GM19395 (cell line): ENCODE measurements around the gene ZNF705A.
"Not testable (repeated sequence)": the region's sequence is repeated elsewhere in the genome, so short reads cannot be mapped to it uniquely, and the experiment has no call there.

Experiments used
- ATAC-seq: cut with Tn5 transposase; IDR thresholded peaks from one replicate; pipeline ENCODE4 v1.9.1; 2021; ENCODE audit warnings: mild to moderate bottlenecking, moderate library complexity; ENCODE audit not compliant: unreplicated experiment

Gene ZNF705A

DNA sequence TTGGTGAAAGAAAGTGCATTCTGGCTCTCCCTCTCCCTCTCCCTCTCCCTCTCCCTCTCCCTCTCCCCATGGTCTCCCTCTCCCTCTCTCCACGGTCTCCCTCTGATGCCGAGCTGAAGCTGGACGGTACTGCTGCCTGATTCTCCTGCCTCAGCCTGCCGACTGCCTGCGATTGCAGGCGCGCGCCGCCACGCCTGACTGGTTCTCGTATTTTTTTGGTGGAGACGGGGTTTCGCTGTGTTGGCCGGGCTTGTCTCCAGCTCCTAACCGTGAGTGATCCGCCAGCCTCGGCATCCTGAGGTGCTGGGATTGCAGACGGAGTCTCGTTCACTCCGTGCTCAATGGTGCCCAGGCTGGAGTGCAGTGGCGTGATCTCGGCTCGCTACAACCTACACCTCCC lies 26.5 kb downstream of the ZNF705A start:
- ATAC-seq, result not testable (repeated sequence)

GRCh38 chr12:8184206-8184605 lies 27.4 kb downstream of the ZNF705A start:
- not testable (repeated sequence) for ATAC-seq

DNA sequence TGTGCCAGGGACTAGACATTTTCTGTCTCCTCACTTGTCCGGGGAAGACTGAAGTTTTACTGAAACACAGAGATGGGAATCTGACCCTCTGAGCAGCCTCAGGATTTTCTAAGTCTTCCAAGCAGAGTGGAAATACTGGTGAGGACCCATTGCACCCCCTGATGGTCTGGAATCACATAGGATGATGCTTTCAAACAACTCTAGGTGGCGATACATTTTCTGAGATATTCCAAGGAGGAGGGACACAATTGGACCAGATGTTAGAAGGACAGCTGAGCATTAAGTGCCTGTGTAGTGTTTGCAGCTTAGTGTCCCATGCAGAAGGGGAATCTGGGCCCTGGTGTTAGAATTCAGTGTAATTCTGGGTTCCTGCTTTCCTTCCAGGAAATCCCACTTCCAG lies 31.3 kb downstream of the ZNF705A start:
- not testable (repeated sequence) for ATAC-seq

DNA sequence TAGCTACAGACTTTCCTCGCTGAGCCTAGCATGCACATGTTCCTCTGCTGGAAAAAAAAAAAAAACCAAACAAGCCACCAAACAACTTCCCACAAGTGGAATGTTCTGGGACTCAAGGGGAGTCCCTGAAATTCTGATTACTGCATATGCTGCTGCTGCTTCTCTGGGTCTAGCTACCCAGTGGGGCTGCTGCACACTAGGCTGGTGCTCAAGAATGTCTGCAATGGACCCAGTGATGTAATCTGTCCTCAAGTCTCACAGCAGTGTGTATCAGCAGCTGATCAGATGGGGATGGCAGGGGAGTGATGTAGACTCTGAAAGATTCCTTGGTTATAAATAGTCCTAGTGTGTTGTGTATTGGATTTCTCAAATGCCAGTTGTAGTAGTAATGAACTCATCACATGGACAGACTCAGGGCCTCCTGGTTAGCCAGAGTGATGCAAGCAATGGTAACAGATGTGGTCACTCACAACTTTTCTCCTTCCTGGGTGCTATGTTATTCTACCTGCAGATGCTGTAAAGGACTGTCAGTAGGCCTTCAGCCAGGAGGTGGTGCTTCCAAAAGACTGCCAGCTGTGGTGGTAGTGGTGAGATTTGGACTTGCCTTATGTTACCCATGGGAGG lies 41.0 kb downstream of the ZNF705A start:
- ATAC-seq, result not testable (repeated sequence)

DNA sequence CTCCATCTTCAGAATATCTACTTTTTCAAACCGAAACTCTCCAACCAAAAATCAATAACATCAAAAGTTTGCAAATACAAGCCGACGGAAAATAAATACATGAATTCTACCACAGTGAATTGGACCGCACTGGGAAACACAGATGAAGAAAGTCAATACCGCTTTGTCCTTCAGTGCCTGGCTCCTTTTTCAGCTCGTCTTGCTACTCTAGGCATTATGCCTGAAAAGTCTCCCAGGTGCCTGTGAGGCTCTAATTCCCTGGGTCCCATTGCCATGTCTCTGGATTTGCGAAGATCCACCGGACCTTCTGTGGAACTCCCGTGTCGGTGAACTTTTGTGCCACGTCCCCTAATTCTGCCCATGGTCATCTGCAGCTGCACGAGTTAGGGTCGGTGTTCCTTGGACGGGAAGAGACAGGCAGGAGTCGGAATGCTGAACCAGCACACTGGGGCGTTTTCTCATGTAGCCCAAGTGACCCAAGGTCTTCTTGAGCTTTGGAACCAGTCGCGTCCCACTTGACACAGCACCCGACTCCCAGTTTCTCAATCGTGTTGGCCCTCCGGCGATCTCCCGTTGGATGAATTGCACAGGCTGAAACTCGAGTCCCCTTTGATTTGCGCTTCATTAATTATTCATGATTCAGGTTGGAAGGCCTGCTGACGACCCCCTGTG lies 62.0 kb downstream of the ZNF705A start:
- ATAC-seq, result not testable (repeated sequence)

GRCh38 chr12:8221375-8221774 lies 64.6 kb downstream of the ZNF705A start:
- not testable (repeated sequence) for ATAC-seq

GRCh38 chr12:8221844-8222243 lies 65.0 kb downstream of the ZNF705A start:
- not testable (repeated sequence) for ATAC-seq

GRCh38 chr12:8222303-8222702 lies 65.5 kb downstream of the ZNF705A start:
- ATAC-seq, result not testable (repeated sequence)

DNA sequence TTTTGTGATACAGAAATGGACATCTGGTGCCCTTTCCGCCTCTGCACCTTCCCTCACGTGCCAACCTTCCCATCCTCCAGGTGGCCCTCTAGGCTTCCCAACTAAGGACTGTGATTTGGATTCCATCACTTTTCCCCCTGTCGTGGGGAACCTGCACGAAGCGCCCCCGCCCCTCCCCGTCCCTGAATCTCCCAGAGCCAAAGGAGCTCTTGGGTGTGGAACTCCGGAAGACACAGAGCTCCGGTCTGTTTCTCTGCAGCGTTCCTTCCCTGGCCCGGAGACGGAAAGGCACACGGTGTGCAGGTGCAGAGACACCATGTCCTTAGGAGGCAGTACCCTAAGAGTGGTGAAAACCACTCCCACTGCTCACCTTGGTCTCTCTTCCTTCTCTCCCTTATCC lies 66.8 kb downstream of the ZNF705A start:
- ATAC-seq, result not testable (repeated sequence)

GRCh38 chr12:8224782-8225181 lies 68.0 kb downstream of the ZNF705A start:
- not testable (repeated sequence) for ATAC-seq

DNA sequence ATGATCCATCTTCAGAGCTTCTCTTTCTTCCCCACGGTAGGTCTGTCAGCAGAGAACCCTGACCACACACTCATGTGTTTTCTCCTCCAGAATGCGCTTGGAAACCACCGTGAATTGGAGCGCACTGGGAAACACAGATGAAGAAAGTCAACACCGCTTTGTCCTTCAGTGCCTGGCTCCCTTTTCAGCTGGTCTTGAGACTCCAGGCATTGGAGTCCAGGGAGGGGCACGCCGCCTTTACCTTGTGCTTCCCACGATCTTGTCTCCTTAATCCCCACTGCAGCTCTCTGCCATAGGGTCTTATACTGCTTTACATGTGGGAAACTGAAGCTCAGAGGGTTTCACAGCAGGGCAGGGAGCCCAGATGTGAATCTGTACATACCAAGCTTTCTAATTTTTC lies 69.5 kb downstream of the ZNF705A start:
- no peak for ATAC-seq

DNA sequence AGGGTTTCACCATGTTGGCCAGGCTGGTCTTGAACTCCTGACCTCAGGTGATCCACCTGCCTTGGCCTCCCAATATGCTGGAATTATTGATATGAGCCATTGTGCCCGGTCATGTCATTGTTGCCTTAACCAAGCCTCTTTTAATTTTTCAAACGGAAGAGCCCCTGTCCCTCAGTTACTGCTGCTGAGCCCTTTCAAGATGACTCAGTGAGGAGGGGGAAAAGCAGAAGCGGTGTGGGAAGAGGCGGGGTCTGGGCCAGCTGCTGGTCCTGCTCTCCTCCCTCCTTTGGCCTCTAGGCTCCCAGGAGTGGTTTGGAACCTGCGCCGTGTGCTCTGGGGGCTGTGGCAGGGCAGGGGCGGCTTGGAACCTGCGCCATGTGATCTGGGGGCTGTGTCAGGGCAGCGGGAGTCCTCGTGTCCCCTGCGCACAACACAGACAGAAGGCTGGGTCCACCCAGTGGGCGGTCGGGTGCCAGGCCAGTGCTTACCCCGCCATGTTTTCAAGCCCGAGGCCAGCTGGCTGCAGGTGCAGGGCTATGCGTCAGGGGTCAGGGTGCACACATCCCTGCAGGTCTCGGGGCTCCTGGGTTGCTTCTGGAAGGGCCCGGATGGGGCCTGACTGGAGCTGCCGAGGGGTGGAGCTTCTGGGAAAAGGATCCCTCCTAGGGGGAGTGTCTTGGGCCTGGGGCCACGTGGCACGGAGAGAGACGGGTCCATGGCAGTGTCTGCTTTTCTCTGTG lies 70.3 kb downstream of the ZNF705A start, which contains the start of gene FAM90A1:
Gene FAM90A1 (minus strand): TSS at position 627 of the 740 bp plus-strand sequence. CDS start 2,786 bp downstream, outside the sequence.
- not testable (repeated sequence) for ATAC-seq

GRCh38 chr12:8227732-8228077 lies 70.9 kb downstream of the ZNF705A start:
- ATAC-seq, result not testable (repeated sequence)

DNA sequence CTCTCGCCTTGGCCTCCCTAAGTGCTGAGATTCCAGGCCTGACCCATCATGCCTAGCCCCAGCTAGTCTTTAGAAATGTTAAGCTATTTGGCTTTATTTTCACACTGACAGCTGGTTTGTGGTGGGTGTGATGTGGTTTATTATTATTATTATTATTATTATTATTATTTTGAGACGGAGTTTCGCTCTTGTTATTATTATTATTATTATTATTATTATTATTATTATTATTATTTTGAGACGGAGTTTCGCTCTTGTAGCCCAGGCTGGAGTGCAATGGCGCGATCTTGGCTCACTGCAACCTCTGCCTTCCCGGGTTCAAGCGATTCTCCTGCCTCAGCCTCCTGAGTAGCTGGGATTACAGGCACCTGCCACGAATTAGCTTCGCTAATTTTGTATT lies 71.8 kb downstream of the ZNF705A start:
- ATAC-seq, result not testable (repeated sequence)

DNA sequence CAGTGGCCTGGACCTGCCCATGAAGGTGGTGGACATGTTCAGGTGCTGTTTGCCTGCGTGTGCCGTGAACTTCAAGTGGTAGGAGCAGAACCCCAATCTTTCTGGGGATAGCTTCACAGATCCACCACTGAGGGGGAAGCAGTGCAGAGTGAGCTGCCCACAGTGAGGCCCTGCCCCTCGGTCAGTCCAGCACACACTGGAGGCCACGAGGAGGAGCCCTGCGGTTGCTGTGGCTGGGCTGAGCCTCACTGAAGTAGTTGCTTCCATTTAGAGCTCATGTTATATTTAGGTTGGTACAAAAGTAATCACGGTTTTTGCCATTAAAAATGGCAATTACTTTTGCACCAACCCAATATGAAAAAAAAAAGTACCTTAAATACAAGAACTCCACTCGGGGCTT lies 72.7 kb downstream of the ZNF705A start:
- not testable (repeated sequence) for ATAC-seq
